CD4-positive, alpha-beta T cell treated with Interleukin-4 for 4 hours (primary cell): ENCODE measurements around the gene HTATSF1.

Source experiments
- DNase-seq: peaks from one replicate; pipeline ENCODE4 v3.0.0-alpha.2; 2020

Gene HTATSF1

GRCh38 chrX:136496764-136497555 lies 432 bp upstream of the HTATSF1 start:
- peak; percentile 89 for DNase-seq

- no peak for DNase-seq
Measured at GRCh38 chrX:136519069-136519468, 21.7 kb downstream of the HTATSF1 start.

GRCh38 chrX:136523770-136524169 lies 26.4 kb downstream of the HTATSF1 start:
- no peak for DNase-seq

GRCh38 chrX:136525738-136526606 lies 28.6 kb downstream of the HTATSF1 start:
- DNase-seq = no peak

- DNase-seq = no peak
Measured at GRCh38 chrX:136528645-136529315, 31.4 kb downstream of the HTATSF1 start.

- no peak for DNase-seq
Measured at GRCh38 chrX:136529795-136530194, 32.4 kb downstream of the HTATSF1 start.

- no peak for DNase-seq
Measured at GRCh38 chrX:136531951-136532350, 34.6 kb downstream of the HTATSF1 start, which contains the start of gene VGLL1. Gene VGLL1 (plus strand): TSS chrX:136532215. CDS start chrX:136536021, 3,806 bp downstream.

- DNase-seq = no peak
Measured at GRCh38 chrX:136534131-136534530, 36.7 kb downstream of the HTATSF1 start.

GRCh38 chrX:136538811-136539210 lies 41.4 kb downstream of the HTATSF1 start:
- no peak for DNase-seq

- no peak for DNase-seq
Measured at GRCh38 chrX:136540226-136540625, 42.8 kb downstream of the HTATSF1 start.

GRCh38 chrX:136541294-136541693 lies 43.9 kb downstream of the HTATSF1 start:
- no peak for DNase-seq

- peak; percentile 1 for DNase-seq
Measured at GRCh38 chrX:136542281-136542680, 44.9 kb downstream of the HTATSF1 start.

- DNase-seq = peak; percentile 24
Measured at GRCh38 chrX:136546371-136546781, 49.0 kb downstream of the HTATSF1 start.

GRCh38 chrX:136549226-136549625 lies 51.8 kb downstream of the HTATSF1 start:
- no peak for DNase-seq

GRCh38 chrX:136551410-136551809 lies 54.0 kb downstream of the HTATSF1 start:
- no peak for DNase-seq

- no peak for DNase-seq
Measured at GRCh38 chrX:136555694-136556093, 58.3 kb downstream of the HTATSF1 start.
